ENCODE data around the gene ARRDC1. TPM values are rescaled to one million over a fixed set of nuclear protein-coding genes. Genes with fewer than 3 reads are reported as not detected.

Gene ARRDC1
- total and polyA plus RNA-seq, 9 of the 15 experiments (the other 6 are each of a cell fraction or from before 2014, with no cell fraction given): 0.21 to 45.3 (median 18.6) TPM

GRCh38 chr9:137575364-137575715 lies 30.1 kb upstream of the ARRDC1 start (continued):
- TF ChIP-seq GABPB1 (CRISPR knock-in tag; IDR thresholded peaks at IDR 0.05) (no peak), HNRNPUL1 (IDR thresholded peaks at IDR 0.05; ENCODE audit: low read length) (no peak), ZNF398 (CRISPR knock-in tag; IDR thresholded peaks at IDR 0.05) (no peak), NR3C1 (CRISPR knock-in tag; IDR thresholded peaks at IDR 0.05) (no peak), ATF7 (IDR thresholded peaks at IDR 0.05) (peak; percentile 87), SNIP1 (IDR thresholded peaks at IDR 0.05; ENCODE audit: low read depth) (no peak), POLR3G (IDR thresholded peaks at IDR 0.05; ENCODE audit: extremely low read depth, insufficient read length, insufficient replicate concordance) (no peak), ADNP (tag; IDR thresholded peaks at IDR 0.05) (no peak), SOX6 (IDR thresholded peaks at IDR 0.05) (no peak), ZFP36 (IDR thresholded peaks at IDR 0.05; ENCODE audit: low read depth, low read length, partially characterized antibody) (no peak), CXXC5 (CRISPR knock-in tag; IDR thresholded peaks at IDR 0.05) (peak; percentile 56), IRF2 (CRISPR knock-in tag; IDR thresholded peaks at IDR 0.05) (no peak), ZBTB9 (CRISPR knock-in tag; IDR thresholded peaks at IDR 0.05) (no peak), RERE (CRISPR knock-in tag; IDR thresholded peaks at IDR 0.05; ENCODE audit: borderline replicate concordance) (no peak), ZNF668 (CRISPR knock-in tag; IDR thresholded peaks at IDR 0.05) (no peak), ETV5 (CRISPR knock-in tag; IDR thresholded peaks at IDR 0.05; ENCODE audit: low read depth) (no peak), ZBTB33 (CRISPR knock-in tag; IDR thresholded peaks at IDR 0.05) (0 out of 2 replicates have a peak, but pooled peaks have one; percentile 25), CTBP1 (IDR thresholded peaks at IDR 0.05; ENCODE audit: borderline replicate concordance) (peak; percentile 78)

Data from K562 (cell line).